SK-N-SH (cell line): ENCODE results near the gene PROM1. TPM values are rescaled to one million over a fixed set of nuclear protein-coding genes. Genes with fewer than 3 reads are reported as not detected.

Experiments used
- CTCF ChIA-PET: fragments of 300-600, 350-600 bp; formaldehyde crosslinking; extraction: SDS; loops from one replicate; lab custom pipeline; 2021; lab: Yijun Ruan, JAX
- POLR2A ChIA-PET: fragments of 350-600 bp; sonication (Branson Sonifier 250); formaldehyde crosslinking; extraction: SDS; loops from one replicate; lab custom pipeline; 2020; ENCODE audit warnings: antibody characterized with exemption, inconsistent platforms; lab: Yijun Ruan, JAX
- DNase-seq: peaks from one replicate; pipeline ENCODE4 v3.0.0; 2012
- H2AFZ ChIP-seq: fragments of 200-600 bp; sonication (generic); 2 replicates; pipeline ENCODE4 v1.8.1; 2016; ENCODE audit warnings: antibody characterized with exemption, mild to moderate bottlenecking, low read depth
- H3F3A ChIP-seq: fragments of 200-600 bp; sonication (generic); replicated peaks from 2 replicates; pipeline ENCODE3; 2016; ENCODE audit warnings: antibody characterized with exemption, mild to moderate bottlenecking; ENCODE audit not compliant: insufficient read depth
- H3K27ac ChIP-seq, 2 experiments: fragments of 200-500 bp in 1 of 2; fragments of 200-600 bp in 1 of 2; sonication (Bioruptor generic) in 1 of 2; sonication (generic), shearing (Covaris generic) in 1 of 2; 2 replicates each; pipeline versions ENCODE4 v1.5.1 to v1.6.1; 2014 to 2016; ENCODE audit warnings: low read depth in 2 of 2, inconsistent platforms in 1 of 2, low read length in 1 of 2, mild to moderate bottlenecking in 1 of 2, mixed read lengths in 1 of 2
- H3K27me3 ChIP-seq: fragments of 200-600 bp; sonication (generic), shearing (Covaris generic); 2 replicates; pipeline ENCODE4 v1.6.1; 2016; ENCODE audit warnings: mixed run types; ENCODE audit not compliant: insufficient read depth
- H3K36me3 ChIP-seq, 2 experiments: fragments of 200-500 bp in 1 of 2; fragments of 200-600 bp in 1 of 2; sonication (Bioruptor generic) in 1 of 2; sonication (generic) in 1 of 2; replicated peaks in 1 of 2; 2 replicates each; pipeline versions ENCODE3 to v1.5.1; 2014 to 2016; ENCODE audit warnings: low read length in 1 of 2, mild to moderate bottlenecking in 1 of 2; ENCODE audit not compliant: insufficient read depth in 2 of 2, control insufficient read depth in 1 of 2
- H3K4me1 ChIP-seq, 2 experiments: fragments of 200-500 bp in 1 of 2; fragments of 200-600 bp in 1 of 2; sonication (Bioruptor generic) in 1 of 2; sonication (generic), shearing (Covaris generic) in 1 of 2; 2 replicates each; pipeline versions ENCODE4 v1.5.1 to v1.6.1; 2014 to 2016; ENCODE audit warnings: low read depth in 1 of 2, low read length in 1 of 2, mixed run types in 1 of 2; ENCODE audit not compliant: insufficient read depth in 2 of 2, control insufficient read depth in 1 of 2
- H3K4me2 ChIP-seq: fragments of 200-600 bp; sonication (generic), shearing (Covaris generic); 2 replicates; pipeline ENCODE4 v1.6.1; 2017; ENCODE audit warnings: mixed run types
- H3K4me3 ChIP-seq, 2 experiments: fragments of 200-500 bp in 1 of 2; fragments of 200-600 bp in 1 of 2; sonication (Bioruptor generic) in 1 of 2; sonication (generic), shearing (Covaris generic) in 1 of 2; 2 replicates each; pipeline versions ENCODE4 v1.5.1 to v1.8.1; 2014 to 2016; ENCODE audit warnings: low read depth in 2 of 2, inconsistent platforms in 1 of 2, low read length in 1 of 2, mild to moderate bottlenecking in 1 of 2, mixed read lengths in 1 of 2, moderate library complexity in 1 of 2
- H3K79me2 ChIP-seq: fragments of 200-600 bp; sonication (generic); 2 replicates; pipeline ENCODE4 v1.8.1; 2017; ENCODE audit warnings: mild to moderate bottlenecking; ENCODE audit not compliant: insufficient read depth
- H3K9ac ChIP-seq: fragments of 200-600 bp; sonication (generic); 2 replicates; pipeline ENCODE4 v1.6.1; 2017; ENCODE audit warnings: mixed run types
- H3K9me2 ChIP-seq: fragments of 200-600 bp; sonication (generic); 2 replicates; pipeline ENCODE4 v1.6.1; 2017; ENCODE audit warnings: mixed run types
- H3K9me3 ChIP-seq: fragments of 200-600 bp; sonication (generic); 2 replicates; pipeline ENCODE4 v1.6.1; 2017; ENCODE audit warnings: mixed run types, mild to moderate bottlenecking, moderate library complexity
- H4K20me1 ChIP-seq: fragments of 200-600 bp; sonication (generic); 2 replicates; pipeline ENCODE4 v1.6.1; 2017; ENCODE audit warnings: mild to moderate bottlenecking, mixed run types; ENCODE audit not compliant: insufficient read depth
- CHD2 ChIP-seq: fragments of 150-350 bp; IDR thresholded peaks from 2 replicates; pipeline ENCODE4 v1.6.1; 2018; ENCODE audit warnings: low read length; ENCODE audit not compliant: partially characterized antibody
- EP300 ChIP-seq, 2 experiments: IDR thresholded peaks; 2 replicates each; pipeline versions ENCODE4 v1.4.0 to v1.6.1; 2012; ENCODE audit warnings: borderline replicate concordance in 1 of 2, low read depth in 1 of 2, low read length in 1 of 2
- FOXJ3 ChIP-seq: sonication (generic); formaldehyde crosslinking; IDR thresholded peaks from 2 replicates; pipeline ENCODE4 v1.5.1; 2020; ENCODE audit warnings: mild to moderate bottlenecking, missing genetic modification reagents
- FOXM1 ChIP-seq: IDR thresholded peaks from 2 replicates; pipeline ENCODE4 v1.4.0; 2012; ENCODE audit warnings: low read depth, mild to moderate bottlenecking
- GATA2 ChIP-seq: sonication (generic); formaldehyde crosslinking; IDR thresholded peaks from 2 replicates; pipeline ENCODE4 v1.5.0; 2020; ENCODE audit warnings: mild to moderate bottlenecking, missing genetic modification reagents
- NRF1 ChIP-seq: IDR thresholded peaks from 2 replicates; pipeline ENCODE4 v1.6.1; 2012; ENCODE audit warnings: low read depth, mild to moderate bottlenecking, low read length
- POLR2AphosphoS5 ChIP-seq: IDR thresholded peaks from 2 replicates; pipeline ENCODE4 v1.6.1; 2012; ENCODE audit warnings: low read depth, low read length
- RCOR1 ChIP-seq: fragments of 150-350 bp; IDR thresholded peaks from 2 replicates; pipeline ENCODE4 v1.6.1; 2017; ENCODE audit warnings: antibody characterized with exemption, low read length
- TAF1 ChIP-seq: IDR thresholded peaks from 2 replicates; pipeline ENCODE4 v1.6.1; 2012; ENCODE audit warnings: low read depth, mild to moderate bottlenecking, low read length, moderate library complexity, borderline replicate concordance
- TCF12 ChIP-seq: IDR thresholded peaks from 2 replicates; pipeline ENCODE4 v1.4.0; 2012
- YY1 ChIP-seq: IDR thresholded peaks from 2 replicates; pipeline ENCODE4 v1.4.0; 2012; ENCODE audit warnings: low read depth, mild to moderate bottlenecking
- WGBS: methylation state at CpG from one replicate; pipeline ENCODE4 v1.1.6; 2017; ENCODE audit warnings: low lambda C conversion rate; 5-methylcytosine and 5-hydroxymethylcytosine counted together
- polyA plus RNA-seq, 3 experiments: library from polyadenylated mRNA; depleted of rRNA; stranded (reverse); fragments of >200 nt; gene quantifications; 2 replicates each; pipeline ENCODE4 v1.2.3, GENCODE V29; 2012
- TF ChIP-seq, protein P1 (sequence below): IDR thresholded peaks from 2 replicates; pipeline ENCODE4 v1.4.0; 2012; ENCODE audit warnings: low read depth, borderline replicate concordance
- TF ChIP-seq, protein P2 (sequence below): fragments of 150-350 bp; IDR thresholded peaks from 2 replicates; pipeline ENCODE4 v1.6.1; 2016; ENCODE audit warnings: mild to moderate bottlenecking, low read depth, low read length
- TF ChIP-seq, protein P3 (sequence below): IDR thresholded peaks from 2 replicates; pipeline ENCODE4 v1.6.1; 2012; ENCODE audit warnings: mild to moderate bottlenecking, low read depth, low read length, moderate library complexity
- TF ChIP-seq, protein P4 (sequence below): IDR thresholded peaks from 2 replicates; pipeline ENCODE4; 2012

PROM1 gene
- polyA plus RNA-seq, 1 of the 3 experiments (the other 2 are of a cell fraction), result not detected

DNA sequence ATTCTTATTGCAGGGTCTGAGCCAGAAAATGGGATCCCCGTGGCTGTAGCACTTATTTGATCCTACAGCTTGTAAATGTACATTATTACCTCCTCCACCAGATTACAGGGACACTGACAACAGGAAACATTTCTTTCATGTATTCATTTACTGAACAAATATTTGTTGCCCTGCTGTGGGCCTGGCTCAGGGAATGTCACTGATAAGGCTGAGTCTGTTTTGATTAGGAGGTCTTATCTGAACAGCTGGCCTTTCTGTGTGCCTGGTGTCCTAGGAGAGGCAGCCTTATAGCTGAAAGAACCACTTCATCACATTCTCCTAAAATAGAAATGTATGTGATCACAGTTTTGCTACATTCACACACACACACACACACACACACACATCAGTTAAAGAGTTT, 45.5 kb upstream of the PROM1 start:
- no peak overlapping the region; a peak in 1 of 4 replicates for H3K27ac ChIP-seq
- H3K79me2 ChIP-seq, result no peaks in the 10 kb centered on the region
- TF ChIP-seq EP300 (IDR thresholded peaks at IDR 0.05; ENCODE audit: borderline replicate concordance in 1 of 2, low read depth in 1 of 2, low read length in 1 of 2) (peak in 1 of 2 experiments; percentile 96; a peak in 2 of 4 replicates), YY1 (no peak), GATA2 (peak; percentile 99), FOXJ3 (CRISPR knock-in tag) (peak; percentile 91), TAF1 (no peak), FOXM1 (no peak), NRF1 (no peak), TCF12 (peak; percentile 75), RCOR1 (peak; percentile 100), POLR2AphosphoS5 (peak; percentile 55; the same call in 1 of the 2 replicates), CHD2 (peak; percentile 93)
- TF ChIP-seq, protein P1, sequence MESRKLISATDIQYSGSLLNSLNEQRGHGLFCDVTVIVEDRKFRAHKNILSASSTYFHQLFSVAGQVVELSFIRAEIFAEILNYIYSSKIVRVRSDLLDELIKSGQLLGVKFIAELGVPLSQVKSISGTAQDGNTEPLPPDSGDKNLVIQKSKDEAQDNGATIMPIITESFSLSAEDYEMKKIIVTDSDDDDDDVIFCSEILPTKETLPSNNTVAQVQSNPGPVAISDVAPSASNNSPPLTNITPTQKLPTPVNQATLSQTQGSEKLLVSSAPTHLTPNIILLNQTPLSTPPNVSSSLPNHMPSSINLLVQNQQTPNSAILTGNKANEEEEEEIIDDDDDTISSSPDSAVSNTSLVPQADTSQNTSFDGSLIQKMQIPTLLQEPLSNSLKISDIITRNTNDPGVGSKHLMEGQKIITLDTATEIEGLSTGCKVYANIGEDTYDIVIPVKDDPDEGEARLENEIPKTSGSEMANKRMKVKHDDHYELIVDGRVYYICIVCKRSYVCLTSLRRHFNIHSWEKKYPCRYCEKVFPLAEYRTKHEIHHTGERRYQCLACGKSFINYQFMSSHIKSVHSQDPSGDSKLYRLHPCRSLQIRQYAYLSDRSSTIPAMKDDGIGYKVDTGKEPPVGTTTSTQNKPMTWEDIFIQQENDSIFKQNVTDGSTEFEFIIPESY, result no peak
- TF ChIP-seq, protein P2, sequence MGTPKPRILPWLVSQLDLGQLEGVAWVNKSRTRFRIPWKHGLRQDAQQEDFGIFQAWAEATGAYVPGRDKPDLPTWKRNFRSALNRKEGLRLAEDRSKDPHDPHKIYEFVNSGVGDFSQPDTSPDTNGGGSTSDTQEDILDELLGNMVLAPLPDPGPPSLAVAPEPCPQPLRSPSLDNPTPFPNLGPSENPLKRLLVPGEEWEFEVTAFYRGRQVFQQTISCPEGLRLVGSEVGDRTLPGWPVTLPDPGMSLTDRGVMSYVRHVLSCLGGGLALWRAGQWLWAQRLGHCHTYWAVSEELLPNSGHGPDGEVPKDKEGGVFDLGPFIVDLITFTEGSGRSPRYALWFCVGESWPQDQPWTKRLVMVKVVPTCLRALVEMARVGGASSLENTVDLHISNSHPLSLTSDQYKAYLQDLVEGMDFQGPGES, result no peak
- TF ChIP-seq, protein P3, sequence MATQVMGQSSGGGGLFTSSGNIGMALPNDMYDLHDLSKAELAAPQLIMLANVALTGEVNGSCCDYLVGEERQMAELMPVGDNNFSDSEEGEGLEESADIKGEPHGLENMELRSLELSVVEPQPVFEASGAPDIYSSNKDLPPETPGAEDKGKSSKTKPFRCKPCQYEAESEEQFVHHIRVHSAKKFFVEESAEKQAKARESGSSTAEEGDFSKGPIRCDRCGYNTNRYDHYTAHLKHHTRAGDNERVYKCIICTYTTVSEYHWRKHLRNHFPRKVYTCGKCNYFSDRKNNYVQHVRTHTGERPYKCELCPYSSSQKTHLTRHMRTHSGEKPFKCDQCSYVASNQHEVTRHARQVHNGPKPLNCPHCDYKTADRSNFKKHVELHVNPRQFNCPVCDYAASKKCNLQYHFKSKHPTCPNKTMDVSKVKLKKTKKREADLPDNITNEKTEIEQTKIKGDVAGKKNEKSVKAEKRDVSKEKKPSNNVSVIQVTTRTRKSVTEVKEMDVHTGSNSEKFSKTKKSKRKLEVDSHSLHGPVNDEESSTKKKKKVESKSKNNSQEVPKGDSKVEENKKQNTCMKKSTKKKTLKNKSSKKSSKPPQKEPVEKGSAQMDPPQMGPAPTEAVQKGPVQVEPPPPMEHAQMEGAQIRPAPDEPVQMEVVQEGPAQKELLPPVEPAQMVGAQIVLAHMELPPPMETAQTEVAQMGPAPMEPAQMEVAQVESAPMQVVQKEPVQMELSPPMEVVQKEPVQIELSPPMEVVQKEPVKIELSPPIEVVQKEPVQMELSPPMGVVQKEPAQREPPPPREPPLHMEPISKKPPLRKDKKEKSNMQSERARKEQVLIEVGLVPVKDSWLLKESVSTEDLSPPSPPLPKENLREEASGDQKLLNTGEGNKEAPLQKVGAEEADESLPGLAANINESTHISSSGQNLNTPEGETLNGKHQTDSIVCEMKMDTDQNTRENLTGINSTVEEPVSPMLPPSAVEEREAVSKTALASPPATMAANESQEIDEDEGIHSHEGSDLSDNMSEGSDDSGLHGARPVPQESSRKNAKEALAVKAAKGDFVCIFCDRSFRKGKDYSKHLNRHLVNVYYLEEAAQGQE, result no peak
- TF ChIP-seq, protein P4, sequence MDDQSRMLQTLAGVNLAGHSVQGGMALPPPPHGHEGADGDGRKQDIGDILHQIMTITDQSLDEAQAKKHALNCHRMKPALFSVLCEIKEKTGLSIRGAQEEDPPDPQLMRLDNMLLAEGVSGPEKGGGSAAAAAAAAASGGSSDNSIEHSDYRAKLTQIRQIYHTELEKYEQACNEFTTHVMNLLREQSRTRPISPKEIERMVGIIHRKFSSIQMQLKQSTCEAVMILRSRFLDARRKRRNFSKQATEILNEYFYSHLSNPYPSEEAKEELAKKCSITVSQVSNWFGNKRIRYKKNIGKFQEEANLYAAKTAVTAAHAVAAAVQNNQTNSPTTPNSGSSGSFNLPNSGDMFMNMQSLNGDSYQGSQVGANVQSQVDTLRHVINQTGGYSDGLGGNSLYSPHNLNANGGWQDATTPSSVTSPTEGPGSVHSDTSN, result no peak
- no peak overlapping the region for H3K4me3 ChIP-seq
- no peaks in the 10 kb centered on the region; the same call in 1 of the 2 replicates for H3K27me3 ChIP-seq
- H4K20me1 ChIP-seq, result no peaks in the 10 kb centered on the region
- ChIA-PET POLR2A (no interaction called here), CTCF (interaction anchor here (0.5 to 1.5 kb wide), 5 partner anchors 11 to 1878 kb away, joined by 3 to 6 read pairs (median 3); no protein-coding TSS in a partner anchor)
- no peaks in the 10 kb centered on the region for H3K9me3 ChIP-seq
- WGBS, result 4% methylated on average over 1 of the region's 1 CpG
- DNase-seq, result peak; percentile 80
- no peaks in the 10 kb centered on the region for H3F3A ChIP-seq
- H3K36me3 ChIP-seq, result no peaks in the 10 kb centered on the region
- H3K4me1 ChIP-seq, result peaks cover 0 to 8% of the 10 kb centered on the region in 2 experiments; a peak in 2 of 4 replicates
- H3K9ac ChIP-seq, result no peak overlapping the region
- H2AFZ ChIP-seq, result no peak overlapping the region
- no peaks in the 10 kb centered on the region for H3K9me2 ChIP-seq
- no peak overlapping the region for H3K4me2 ChIP-seq
